Astrocyte (in vitro differentiated cells and primary cell): ENCODE data around the gene MBNL3.

Experiments used
- CTCF ChIP-seq: IDR thresholded peaks from 2 replicates; pipeline ENCODE4 v1.5.1; 2011; ENCODE audit warnings: low read depth, mild to moderate bottlenecking, inconsistent platforms, low read length, moderate library complexity; ENCODE audit not compliant: insufficient read depth
- EZH2 ChIP-seq: IDR thresholded peaks from 2 replicates; pipeline ENCODE4 v1.6.1; 2012; ENCODE audit warnings: mild to moderate bottlenecking, low read length, inconsistent platforms; ENCODE audit not compliant: insufficient read depth

- TF ChIP-seq CTCF, result no peak
- TF ChIP-seq EZH2, result no peak
Measured at GRCh38 chrX:132390792-132391191, 98.0 kb downstream of the MBNL3 start.
